ENCODE measurements around the gene THEMIS. TPM values are rescaled to one million over a fixed set of nuclear protein-coding genes. Genes with fewer than 3 reads are reported as not detected.
"Not testable (repeated sequence)": the region's sequence is repeated elsewhere in the genome, so short reads cannot be mapped to it uniquely, and the experiment has no call there.

Gene THEMIS
- total RNA-seq, 1 donor from 2014 or later = 0.08 TPM

GRCh38 chr6:127918506-127919427, 17.9 kb upstream of the THEMIS start:
- DNase-seq (ENCODE audit: missing footprints) (no peak), ATAC-seq (no peak)
- intact Hi-C loops (cut with DNase I) = no loop called here

DNA sequence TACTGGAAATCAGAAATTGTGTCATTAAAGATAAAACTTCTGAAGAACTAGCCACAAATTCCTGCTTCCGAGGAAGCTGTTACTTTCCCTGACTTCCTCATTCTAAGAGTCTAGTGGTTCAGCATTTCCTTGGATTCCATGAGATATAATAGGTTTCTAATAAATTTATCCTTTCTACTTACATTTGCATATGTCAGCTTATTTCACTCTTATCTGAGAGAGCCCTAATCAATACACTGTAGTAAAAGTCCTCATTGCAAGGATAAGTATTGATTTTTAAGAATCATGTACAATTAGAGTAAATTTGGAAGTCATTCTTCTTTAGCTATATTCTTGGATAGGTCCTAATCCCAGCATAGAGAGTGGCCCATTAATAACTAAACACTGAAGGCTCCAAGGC, 16.9 kb upstream of the THEMIS start:
- intact Hi-C loops (cut with DNase I) = no loop called here
- ATAC-seq (no peak), DNase-seq (ENCODE audit: missing footprints) (no peak)

DNA sequence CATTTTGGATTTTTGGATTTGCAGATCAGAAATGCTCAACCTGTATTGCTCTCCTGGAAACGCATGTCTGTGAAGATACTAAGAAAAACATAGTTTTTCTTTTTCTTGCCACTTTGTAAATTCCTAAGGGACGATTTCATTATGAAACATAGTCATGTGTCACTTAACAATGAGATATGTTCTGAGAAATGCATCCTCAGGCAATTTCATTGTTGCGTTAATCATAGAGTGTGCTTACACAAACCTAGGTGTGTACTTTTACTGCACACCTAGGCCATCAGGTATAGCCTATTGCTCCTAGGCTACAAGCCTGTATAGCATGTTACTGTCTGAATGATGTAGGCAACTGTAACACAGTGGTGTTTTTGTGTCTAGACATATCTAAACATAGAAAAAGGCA, 13.4 kb upstream of the THEMIS start:
- intact Hi-C loops (cut with DNase I) = no loop called here
- DNase-seq (ENCODE audit: missing footprints) (no peak), ATAC-seq (no peak)

GRCh38 chr6:127912914-127913313, 12.1 kb upstream of the THEMIS start:
- ATAC-seq (no peak), DNase-seq (ENCODE audit: missing footprints) (no peak)
- intact Hi-C loops (cut with DNase I) = no loop called here

DNA sequence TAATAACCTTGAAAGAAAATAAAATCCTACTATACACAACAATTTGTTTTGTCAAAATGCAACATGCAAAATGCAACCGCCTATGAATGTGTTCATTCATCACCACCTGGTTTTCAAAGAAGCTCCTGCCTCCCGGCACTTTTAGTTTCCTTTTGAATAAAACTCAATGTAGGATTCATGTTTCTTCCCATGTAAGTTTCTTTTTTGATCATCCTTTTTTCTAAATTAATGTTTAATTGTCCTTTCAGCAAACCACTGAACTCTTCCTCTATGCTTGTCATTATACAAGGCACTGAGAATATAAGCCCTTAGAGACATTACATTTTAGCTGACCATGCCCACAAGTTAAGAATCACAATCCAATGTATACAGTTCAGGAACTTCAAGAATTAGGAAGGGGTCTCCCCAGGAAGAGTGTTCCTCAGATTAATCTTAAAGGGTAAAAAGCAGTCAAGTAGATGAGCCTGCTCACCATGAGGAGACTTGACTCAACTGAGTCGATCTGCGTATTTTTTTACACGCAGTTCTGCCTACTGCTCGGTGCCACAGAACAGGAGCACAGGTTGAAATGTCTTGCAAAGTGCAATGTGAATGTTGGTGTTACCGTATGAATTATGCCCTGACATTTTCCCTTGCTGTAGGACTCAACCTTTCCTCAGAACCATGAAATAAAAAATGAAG, 7.2 kb upstream of the THEMIS start:
- ATAC-seq (no peak), DNase-seq (ENCODE audit: missing footprints) (no peak)
- intact Hi-C loops (cut with DNase I) = no loop called here

- no peak for DNase-seq (ENCODE audit: missing footprints)
- no peak for ATAC-seq
- intact Hi-C loops (cut with DNase I) = no loop called here
Measured at GRCh38 chr6:127904160-127904559, 3.3 kb upstream of the THEMIS start.

- no peak for DNase-seq (ENCODE audit: missing footprints)
- ATAC-seq = no peak
- intact Hi-C loops (cut with DNase I) = no loop called here
Measured at GRCh38 chr6:127902933-127903332, 2.1 kb upstream of the THEMIS start.

- DNase-seq (ENCODE audit: missing footprints) (no peak), ATAC-seq (no peak)
- intact Hi-C loops (cut with DNase I) = no loop called here
Measured at GRCh38 chr6:127897484-127897883, 3.4 kb downstream of the THEMIS start.

- DNase-seq (ENCODE audit: missing footprints) (no peak), ATAC-seq (no peak)
- intact Hi-C loops (cut with DNase I) = no loop called here
Measured at GRCh38 chr6:127894051-127894450, 6.8 kb downstream of the THEMIS start.

- no peak for ATAC-seq
- no peak for DNase-seq (ENCODE audit: missing footprints)
- intact Hi-C loops (cut with DNase I) = no loop called here
Measured at GRCh38 chr6:127893541-127893940, 7.3 kb downstream of the THEMIS start.

DNA sequence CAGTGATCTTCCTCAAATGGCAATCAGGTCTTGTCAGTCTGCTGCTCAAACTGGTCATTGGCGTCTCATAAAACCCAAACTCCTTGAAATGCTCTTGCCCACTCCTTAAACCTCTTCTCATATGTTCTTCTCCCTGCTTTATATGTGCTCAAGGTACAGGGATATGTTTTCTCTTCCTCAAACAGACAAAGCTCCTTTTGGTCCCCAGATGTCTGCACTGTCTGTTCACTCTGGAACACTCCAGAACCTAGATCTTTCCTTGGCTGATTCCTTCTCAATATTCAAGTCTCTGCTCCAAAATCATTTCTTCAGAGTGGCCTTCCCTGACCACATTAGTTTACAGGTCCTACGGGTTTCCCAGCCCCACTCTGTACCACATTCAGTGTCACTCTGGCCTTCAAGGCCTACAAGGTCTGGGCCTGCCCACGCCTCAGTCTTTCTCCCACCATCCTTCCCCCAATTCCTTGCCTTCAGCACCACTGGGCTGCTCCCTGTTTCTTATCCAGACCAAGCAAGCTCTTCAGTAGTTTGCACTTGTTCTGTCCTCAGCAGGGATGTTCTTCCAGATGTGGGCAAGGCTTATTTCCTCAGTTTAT, 9.0 kb downstream of the THEMIS start:
- peak; percentile 23 for DNase-seq (ENCODE audit: missing footprints)
- ATAC-seq = no peak
- intact Hi-C loops (cut with DNase I) = no loop called here

GRCh38 chr6:127886603-127887002, 14.3 kb downstream of the THEMIS start:
- DNase-seq (ENCODE audit: missing footprints) (no peak), ATAC-seq (no peak)
- intact Hi-C loops (cut with DNase I) = no loop called here

DNA sequence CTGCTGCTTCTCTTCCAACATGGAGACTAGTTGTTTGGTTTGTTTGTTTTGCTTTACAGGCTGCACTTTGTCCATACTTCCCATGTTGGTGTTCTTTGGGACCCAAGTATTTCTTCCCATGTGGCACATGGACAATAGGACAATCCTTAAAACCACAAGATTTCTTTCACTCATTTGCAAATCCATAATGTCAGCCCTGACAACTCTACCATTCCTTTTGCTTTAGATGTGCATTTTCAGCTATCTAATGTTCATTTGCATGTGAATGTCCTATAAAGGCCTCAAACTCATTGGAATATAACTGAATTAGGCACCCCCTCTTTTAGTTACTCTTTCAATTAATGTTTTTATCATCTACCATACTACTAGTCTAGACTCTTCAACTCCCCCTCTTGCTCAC, 16.7 kb downstream of the THEMIS start:
- no peak for ATAC-seq
- DNase-seq (ENCODE audit: missing footprints) = no peak
- intact Hi-C loops (cut with DNase I) = no loop called here

GRCh38 chr6:127881949-127882348, 18.9 kb downstream of the THEMIS start:
- ATAC-seq; intact Hi-C loops (cut with DNase I); DNase-seq (ENCODE audit: missing footprints): not testable (repeated sequence)

- ATAC-seq (no peak), DNase-seq (ENCODE audit: missing footprints) (no peak)
- intact Hi-C loops (cut with DNase I) = no loop called here
Measured at GRCh38 chr6:127880429-127880828, 20.4 kb downstream of the THEMIS start.

DNA sequence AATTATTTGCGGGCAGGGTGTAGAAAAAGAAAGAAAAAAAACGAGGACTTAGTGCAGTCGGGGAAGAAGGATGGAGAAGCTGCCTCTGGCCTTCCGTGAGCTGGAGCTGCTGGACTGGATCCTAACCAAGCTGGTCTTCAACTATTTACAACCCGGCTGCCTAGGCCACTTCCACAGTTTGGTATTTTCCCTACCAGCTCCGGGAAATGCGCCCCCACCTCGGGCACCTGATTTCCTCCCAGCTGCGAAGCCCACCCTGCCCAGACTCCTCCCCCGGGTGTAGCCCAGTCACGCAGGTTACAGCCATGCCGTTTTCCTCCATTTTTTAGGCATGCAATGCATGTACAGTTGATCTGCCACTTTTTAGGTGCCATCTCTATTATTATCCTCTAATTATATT, 21.2 kb downstream of the THEMIS start:
- DNase-seq (ENCODE audit: missing footprints) (peak; percentile 39), ATAC-seq (no peak)
- intact Hi-C loops (cut with DNase I) = no loop called here

DNA sequence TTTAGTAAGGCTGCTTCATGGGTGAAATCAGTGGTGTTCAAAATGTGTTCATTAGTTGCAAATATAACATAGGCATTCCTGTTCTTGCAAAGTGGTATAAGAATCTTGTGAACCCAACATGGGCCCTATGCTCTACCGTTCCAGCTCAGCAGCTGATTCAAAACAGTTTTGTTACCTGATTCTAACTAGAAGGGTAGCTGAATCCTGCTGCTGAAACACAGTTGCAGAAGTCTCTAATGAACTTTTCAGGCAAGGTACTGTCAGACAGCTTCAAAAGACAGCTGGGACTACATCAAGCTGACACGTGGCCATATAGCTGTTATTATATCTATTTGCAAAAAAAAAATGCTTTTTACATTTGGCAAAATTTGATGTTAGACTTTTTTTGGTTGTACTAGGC, 22.7 kb downstream of the THEMIS start:
- intact Hi-C loops (cut with DNase I) = no loop called here
- DNase-seq (ENCODE audit: missing footprints) (no peak), ATAC-seq (no peak)

- intact Hi-C loops (cut with DNase I) = no loop called here
- ATAC-seq = no peak
- DNase-seq (ENCODE audit: missing footprints) = no peak
Measured at GRCh38 chr6:127877231-127877630, 23.6 kb downstream of the THEMIS start.

DNA sequence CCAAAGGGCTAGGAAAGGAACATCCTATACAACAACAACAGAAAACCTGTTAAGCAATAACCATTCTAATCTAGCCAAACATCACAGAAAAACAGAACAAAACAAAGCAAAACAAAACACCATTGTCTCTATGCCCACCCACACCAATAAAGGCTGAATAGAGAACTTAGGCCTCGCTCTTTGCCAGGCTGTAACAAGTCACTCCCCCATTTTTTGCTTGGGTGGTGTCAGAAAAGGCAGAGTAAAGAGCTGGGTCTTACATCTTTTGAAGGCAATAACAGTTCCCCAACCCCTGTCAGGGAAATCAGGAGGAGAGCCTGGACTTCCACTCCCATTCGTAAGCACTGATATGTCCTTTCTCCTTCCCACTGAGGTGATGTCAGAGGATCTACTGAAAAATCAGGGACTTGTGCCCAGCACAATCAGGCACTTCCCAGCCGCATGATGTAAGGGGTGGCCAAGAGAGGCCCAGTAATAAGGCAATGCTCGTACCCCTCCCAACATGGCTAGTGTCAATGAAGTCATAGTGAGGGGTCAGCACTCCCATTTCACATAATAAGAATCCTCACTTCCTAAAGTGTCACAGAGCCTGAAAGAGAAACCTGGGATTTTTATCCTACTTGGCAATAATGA, 31.0 kb downstream of the THEMIS start:
- DNase-seq (ENCODE audit: missing footprints) = no peak
- ATAC-seq = no peak
- intact Hi-C loops (cut with DNase I) = no loop called here

Measured in Right ventricle myocardium inferior (tissue), 1 donor.